ENCODE measurements around the gene FSIP1. TPM values are rescaled to one million over a fixed set of nuclear protein-coding genes. Genes with fewer than 3 reads are reported as not detected.

The FSIP1 gene
- total and polyA plus RNA-seq, 9 of the 15 experiments (the other 6 are each of a cell fraction or from before 2014, with no cell fraction given) = 0.07 to 0.51 (median 0.29) TPM

DNA sequence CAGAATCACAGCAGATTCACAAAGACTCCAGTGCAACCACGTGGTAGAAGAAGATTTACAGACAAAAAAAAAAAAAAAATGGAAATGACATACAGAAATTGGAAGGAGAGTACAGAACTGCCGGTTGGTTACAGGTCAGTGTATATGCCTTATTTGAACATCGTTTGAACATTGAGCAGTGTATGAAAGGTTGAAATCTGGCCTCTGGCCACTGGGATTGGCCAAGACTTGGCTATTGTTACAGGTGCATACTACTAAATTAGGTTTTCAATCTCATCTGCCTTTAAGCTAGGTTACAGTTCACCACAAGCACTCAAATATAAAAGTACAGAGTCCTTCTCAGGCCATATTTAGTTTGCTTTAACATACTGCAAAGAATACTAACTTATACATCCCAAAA is 142.0 kb downstream of the FSIP1 start:
- Histone ChIP-seq H3K4me3 (no peak overlapping the region), H3K4me2 (ENCODE audit: insufficient read depth, low read length) (no peak overlapping the region), H3K36me3 (ENCODE audit: control insufficient read depth, insufficient read depth, low read length) (no peaks in the 10 kb centered on the region), H3K9ac (ENCODE audit: insufficient read depth in 1 of 2, low read depth in 2 of 2, low read length in 2 of 2) (no peak overlapping the region), H2AFZ (ENCODE audit: low read depth, low read length) (no peak overlapping the region), H3K9me1 (ENCODE audit: control insufficient read depth, insufficient read depth, low read length) (no peaks in the 10 kb centered on the region), H4K20me1 (replicated peaks; ENCODE audit: control insufficient read depth, insufficient read depth, low read length) (no peaks in the 10 kb centered on the region), H3K79me2 (ENCODE audit: control insufficient read depth, insufficient read depth, low read length) (no peaks in the 10 kb centered on the region), H3K4me1 (replicated peaks in 1 of 2; ENCODE audit: control insufficient read depth in 2 of 2, insufficient read depth in 2 of 2, low read length in 2 of 2) (peaks cover 0 to 4% of the 10 kb centered on the region in 2 experiments; a peak in 1 of 5 replicates), H3K27me3 (ENCODE audit: control insufficient read depth in 2 of 2, insufficient read depth in 2 of 2, low read length in 2 of 2) (peaks cover 14 to 24% of the 10 kb centered on the region in 2 experiments), H3K27ac (ENCODE audit: extremely low read depth, low read depth, low read length) (no peak overlapping the region), H3K9me3 (replicated peaks; ENCODE audit: control insufficient read depth, insufficient read depth, low read depth, low read length) (no peaks in the 10 kb centered on the region)
- CTCF ChIA-PET (ENCODE audit: low intra/inter-chr PET ratio) = no interaction called here
- DNase-seq (ENCODE audit: extremely low read depth in 1 of 4, low spot score in 3 of 4) (no peak), ATAC-seq (no peak), FAIRE-seq (no peak)
- TF ChIP-seq CEBPG (CRISPR knock-in tag; IDR thresholded peaks at IDR 0.05) (no peak), CEBPG (tag; conservative IDR thresholded peaks at IDR 0.05 in 1 of 2, IDR thresholded peaks at IDR 0.05 in 1 of 2) (no peak), HDAC6 (IDR thresholded peaks at IDR 0.05; ENCODE audit: low read depth, low read length) (no peak), ZFP30 (CRISPR knock-in tag; IDR thresholded peaks at IDR 0.05; ENCODE audit: borderline replicate concordance) (no peak), ZNF77 (CRISPR knock-in tag; IDR thresholded peaks at IDR 0.05) (no peak), MYNN (IDR thresholded peaks at IDR 0.05) (no peak), MYNN (CRISPR knock-in tag; IDR thresholded peaks at IDR 0.05) (no peak), ZNF444 (CRISPR knock-in tag; IDR thresholded peaks at IDR 0.05) (no peak)
- TF ChIP-seq, protein P1, sequence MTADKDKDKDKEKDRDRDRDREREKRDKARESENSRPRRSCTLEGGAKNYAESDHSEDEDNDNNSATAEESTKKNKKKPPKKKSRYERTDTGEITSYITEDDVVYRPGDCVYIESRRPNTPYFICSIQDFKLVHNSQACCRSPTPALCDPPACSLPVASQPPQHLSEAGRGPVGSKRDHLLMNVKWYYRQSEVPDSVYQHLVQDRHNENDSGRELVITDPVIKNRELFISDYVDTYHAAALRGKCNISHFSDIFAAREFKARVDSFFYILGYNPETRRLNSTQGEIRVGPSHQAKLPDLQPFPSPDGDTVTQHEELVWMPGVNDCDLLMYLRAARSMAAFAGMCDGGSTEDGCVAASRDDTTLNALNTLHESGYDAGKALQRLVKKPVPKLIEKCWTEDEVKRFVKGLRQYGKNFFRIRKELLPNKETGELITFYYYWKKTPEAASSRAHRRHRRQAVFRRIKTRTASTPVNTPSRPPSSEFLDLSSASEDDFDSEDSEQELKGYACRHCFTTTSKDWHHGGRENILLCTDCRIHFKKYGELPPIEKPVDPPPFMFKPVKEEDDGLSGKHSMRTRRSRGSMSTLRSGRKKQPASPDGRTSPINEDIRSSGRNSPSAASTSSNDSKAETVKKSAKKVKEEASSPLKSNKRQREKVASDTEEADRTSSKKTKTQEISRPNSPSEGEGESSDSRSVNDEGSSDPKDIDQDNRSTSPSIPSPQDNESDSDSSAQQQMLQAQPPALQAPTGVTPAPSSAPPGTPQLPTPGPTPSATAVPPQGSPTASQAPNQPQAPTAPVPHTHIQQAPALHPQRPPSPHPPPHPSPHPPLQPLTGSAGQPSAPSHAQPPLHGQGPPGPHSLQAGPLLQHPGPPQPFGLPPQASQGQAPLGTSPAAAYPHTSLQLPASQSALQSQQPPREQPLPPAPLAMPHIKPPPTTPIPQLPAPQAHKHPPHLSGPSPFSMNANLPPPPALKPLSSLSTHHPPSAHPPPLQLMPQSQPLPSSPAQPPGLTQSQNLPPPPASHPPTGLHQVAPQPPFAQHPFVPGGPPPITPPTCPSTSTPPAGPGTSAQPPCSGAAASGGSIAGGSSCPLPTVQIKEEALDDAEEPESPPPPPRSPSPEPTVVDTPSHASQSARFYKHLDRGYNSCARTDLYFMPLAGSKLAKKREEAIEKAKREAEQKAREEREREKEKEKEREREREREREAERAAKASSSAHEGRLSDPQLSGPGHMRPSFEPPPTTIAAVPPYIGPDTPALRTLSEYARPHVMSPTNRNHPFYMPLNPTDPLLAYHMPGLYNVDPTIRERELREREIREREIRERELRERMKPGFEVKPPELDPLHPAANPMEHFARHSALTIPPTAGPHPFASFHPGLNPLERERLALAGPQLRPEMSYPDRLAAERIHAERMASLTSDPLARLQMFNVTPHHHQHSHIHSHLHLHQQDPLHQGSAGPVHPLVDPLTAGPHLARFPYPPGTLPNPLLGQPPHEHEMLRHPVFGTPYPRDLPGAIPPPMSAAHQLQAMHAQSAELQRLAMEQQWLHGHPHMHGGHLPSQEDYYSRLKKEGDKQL (CRISPR knock-in tag; IDR thresholded peaks at IDR 0.05; ENCODE audit: borderline replicate concordance) = no peak
- intact Hi-C loops (cut with micrococcal nuclease) = no loop called here
- WGBS (ENCODE audit: insufficient coverage, low coverage, missing lambda C conversion rate) = 0% methylated on average over 3 of the region's 3 CpGs
- in situ Hi-C loops (cut with MboI) = no loop called here
- no TSS peak for BruUV-seq (replicated peaks)
- POLR2A ChIA-PET = interaction anchor here (0.9 kb wide), 1 partner anchor 12 kb away, joined by 3 read pairs; no protein-coding TSS in a partner anchor

Data from K562 (cell line).